Gastroesophageal sphincter (tissue), 3 donors: ENCODE results near the gene SH3RF2.

ENCODE experiments used
- CTCF ChIP-seq, 4 experiments: fragments of 200-600 bp in 2 of 4; fragments of 450-650 bp in 2 of 4; sonication (generic) in 1 of 4; IDR thresholded peaks; one replicate each; pipeline ENCODE4 v1.5.1; 2017 to 2019; ENCODE audit warnings: antibody characterized with exemption in 4 of 4, mild to moderate bottlenecking in 2 of 4, moderate library complexity in 2 of 4
- EP300 ChIP-seq: sonication (generic); formaldehyde crosslinking; IDR thresholded peaks from one replicate; pipeline ENCODE4 v1.6.1; 2017; ENCODE audit warnings: antibody characterized with exemption, mild to moderate bottlenecking
- POLR2A ChIP-seq, 2 donors: fragments of 450-650 bp; IDR thresholded peaks; one replicate each; pipeline ENCODE4 v1.6.1; 2017; ENCODE audit warnings: antibody characterized with exemption in 2 of 2, mild to moderate bottlenecking in 2 of 2, moderate library complexity in 1 of 2

GRCh38 chr5:145983446-145983845, 47.1 kb downstream of the SH3RF2 start:
- TF ChIP-seq EP300: no peak
- no peak for TF ChIP-seq CTCF (IDR thresholded peaks at IDR 0.05)
- no peak for TF ChIP-seq POLR2A (IDR thresholded peaks at IDR 0.05)
